Stimulated activated CD8-positive, alpha-beta memory T cell treated with anti-CD3 and anti-CD28 coated beads, Interleukin-7, amount 100 ng/mL, for 1 hour (primary cell): ENCODE data around the gene SAP130.

Experiments
- DNase-seq, 2 donors: peaks; one replicate each; pipeline ENCODE4 v3.0.0-alpha.2; 2020; ENCODE audit warnings: low read depth in 2 of 2

SAP130 gene

GRCh38 chr2:127893494-127893893 lies 134.4 kb downstream of the SAP130 start:
- no peak for DNase-seq

- no peak for DNase-seq
These were observed 134.8 kb downstream of the SAP130 start for GRCh38 chr2:127893033-127893432.

DNA sequence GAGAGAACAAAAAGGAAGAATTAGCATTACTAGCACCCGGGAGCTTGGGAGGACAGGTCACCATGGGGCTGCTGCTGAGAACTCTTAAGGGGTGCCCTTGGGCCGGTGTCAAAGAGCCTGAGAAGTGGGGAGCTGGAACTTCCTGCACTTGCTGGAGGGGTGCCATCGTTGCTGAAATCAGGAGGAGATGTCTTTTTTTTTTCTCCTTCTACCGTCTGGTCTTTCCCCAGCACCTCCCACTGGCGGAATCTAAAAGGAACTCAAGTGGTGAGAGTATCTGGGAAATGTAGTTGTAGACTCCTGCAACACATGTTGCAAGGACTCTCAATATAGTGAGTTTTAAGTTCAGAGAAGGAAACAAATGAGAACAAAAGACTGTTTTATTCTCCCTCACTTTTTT lies 136.0 kb downstream of the SAP130 start:
- DNase-seq, result no peak
